H1 (cell line): ENCODE measurements around the gene TUT1. TPM values are rescaled to one million over a fixed set of nuclear protein-coding genes. Genes with fewer than 3 reads are reported as not detected.

ENCODE experiments used
- BACH1 ChIP-seq: IDR thresholded peaks from 2 replicates; pipeline ENCODE4 v1.6.1; 2012; ENCODE audit warnings: low read length, improper control_type of control experiment
- NRF1 ChIP-seq: IDR thresholded peaks from 2 replicates; pipeline ENCODE4 v1.6.1; 2011; ENCODE audit warnings: mild to moderate bottlenecking, low read depth, low read length, improper control_type of control experiment
- POU5F1 ChIP-seq: IDR thresholded peaks from 2 replicates; pipeline ENCODE4 v1.6.1; 2011; ENCODE audit warnings: low read depth, mild to moderate bottlenecking, low read length, moderate library complexity
- RAD21 ChIP-seq, 2 experiments: IDR thresholded peaks in 1 of 2; conservative IDR thresholded peaks in 1 of 2; 2 replicates each; pipeline ENCODE4 v1.6.1; 2011; ENCODE audit warnings: low read depth in 2 of 2, low read length in 2 of 2, improper control_type of control experiment in 1 of 2, inconsistent platforms in 1 of 2, mild to moderate bottlenecking in 1 of 2, moderate library complexity in 1 of 2
- RXRA ChIP-seq: IDR thresholded peaks from 2 replicates; pipeline ENCODE4 v1.6.1; 2011; ENCODE audit warnings: low read depth, mild to moderate bottlenecking, low read length, moderate library complexity; ENCODE audit not compliant: insufficient read depth
- SIRT6 ChIP-seq: IDR thresholded peaks from one replicate; pipeline ENCODE4 v1.7.1; 2012; ENCODE audit warnings: low read length, inconsistent platforms
- TAF7 ChIP-seq: optimal IDR thresholded peaks from 2 replicates; pipeline ENCODE3; 2011; ENCODE audit warnings: low read depth, mild to moderate bottlenecking, inconsistent platforms, low read length, moderate library complexity, borderline replicate concordance
- TCF12 ChIP-seq: IDR thresholded peaks from 2 replicates; pipeline ENCODE4 v1.6.1; 2011; ENCODE audit warnings: low read depth, mild to moderate bottlenecking, low read length
- polyA plus RNA-seq, 7 experiments: library from polyadenylated mRNA; depleted of rRNA in 3 of 7; stranded (reverse) in 5 of 7; unstranded in 2 of 7; fragments of >200 nt in 5 of 7; fragments of 200-250 nt in 2 of 7; gene quantifications; 1 replicate in 5 of 7; 2 replicates in 1 of 7; 4 replicates in 1 of 7; pipeline versions ENCODE4 v1.2.1 to v1.2.3, GENCODE V29; 2011 to 2013; ENCODE audit warnings: missing spikeins in 2 of 7, mixed read lengths in 2 of 7
- total RNA-seq: library from RNA; stranded (reverse); fragmentation: NEBNext Ultra II Directional; extraction: Animal tissue kit (Norgen Biotek cat#: 25700); gene quantifications from 2 replicates; pipeline ENCODE4 v1.2.1, GENCODE V29; 2021
- TF ChIP-seq, protein P1 (sequence below), 3 experiments: IDR thresholded peaks; 1 replicate in 2 of 3; 2 replicates in 1 of 3; pipeline versions ENCODE4 v1.5.1 to v1.6.1; 2011; ENCODE audit warnings: low read length in 3 of 3, mild to moderate bottlenecking in 3 of 3, inconsistent platforms in 2 of 3, low read depth in 1 of 3, moderate library complexity in 1 of 3; ENCODE audit not compliant: insufficient read depth in 1 of 3; ENCODE audit errors: control extremely low read depth in 1 of 3
- TF ChIP-seq, protein P2 (sequence below): IDR thresholded peaks from 2 replicates; pipeline ENCODE4 v1.6.1; 2011; ENCODE audit warnings: low read depth, mild to moderate bottlenecking, low read length; ENCODE audit not compliant: insufficient read depth

The TUT1 gene
- total and polyA plus RNA-seq, 2 of the 8 experiments (the other 6 are each of a cell fraction or from before 2014, with no cell fraction given), result 17.8 to 24.6 TPM

DNA sequence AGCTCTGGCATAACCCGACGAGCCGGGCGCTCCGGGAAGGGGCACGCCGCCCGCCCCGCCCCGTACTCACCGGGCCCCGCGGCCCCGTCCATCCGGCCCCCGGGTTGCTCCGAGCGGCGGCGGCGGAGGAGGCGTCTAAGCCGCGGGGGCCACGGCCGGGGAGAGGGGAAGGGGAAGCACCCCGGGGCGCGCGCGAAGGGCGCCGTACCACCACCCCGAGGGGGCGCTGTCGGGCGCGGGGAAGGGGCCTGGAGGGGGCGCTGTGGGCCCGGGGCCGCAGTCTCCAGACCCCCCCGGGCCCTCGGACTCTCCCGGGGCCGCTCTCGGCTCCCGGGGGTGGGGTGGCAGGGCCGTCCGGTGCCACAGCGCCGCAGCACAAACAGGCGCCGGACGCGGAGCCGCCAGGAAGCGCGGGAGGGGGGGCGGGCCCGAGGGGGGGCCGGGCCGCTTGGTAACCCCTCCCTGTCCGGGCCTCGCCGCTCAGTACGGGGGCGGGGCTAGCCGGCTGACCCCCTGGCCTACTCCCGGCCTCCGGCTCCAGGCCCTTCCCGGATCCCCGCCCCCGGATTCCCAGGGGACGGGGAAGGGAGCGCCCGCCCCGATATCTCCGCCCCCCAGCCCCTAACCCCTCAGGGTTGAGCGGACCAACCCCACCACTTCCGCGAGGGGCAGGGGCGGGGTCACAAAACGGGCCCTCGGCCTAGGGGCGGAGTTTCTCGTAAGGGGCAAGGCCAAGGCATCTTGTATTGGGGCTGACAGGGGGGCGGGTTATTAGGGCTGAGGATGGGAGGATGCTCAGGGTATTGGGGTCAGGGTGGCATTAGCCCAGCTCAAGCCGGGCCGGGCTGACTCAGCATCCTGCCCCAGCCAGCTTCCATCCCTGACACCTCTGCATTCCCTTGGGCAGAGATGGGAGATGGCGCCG lies 21.3 kb upstream of the TUT1 start, which contains the start of the genes EML3 and ROM1 (continued):
- TF ChIP-seq RAD21 (IDR thresholded peaks at IDR 0.05 in 1 of 2, conservative IDR thresholded peaks at IDR 0.05 in 1 of 2; ENCODE audit: low read depth in 2 of 2, low read length in 2 of 2) (peak; percentile 23 to 47; a peak in 3 of 4 replicates), TAF7 (peak; percentile 35), NRF1 (no peak), SIRT6 (no peak), RXRA (0 out of 2 replicates have a peak, but pooled peaks have one; percentile 40), BACH1 (peak; percentile 38; the same call in 1 of the 2 replicates), POU5F1 (no peak), TCF12 (no peak)
- TF ChIP-seq, protein P1, sequence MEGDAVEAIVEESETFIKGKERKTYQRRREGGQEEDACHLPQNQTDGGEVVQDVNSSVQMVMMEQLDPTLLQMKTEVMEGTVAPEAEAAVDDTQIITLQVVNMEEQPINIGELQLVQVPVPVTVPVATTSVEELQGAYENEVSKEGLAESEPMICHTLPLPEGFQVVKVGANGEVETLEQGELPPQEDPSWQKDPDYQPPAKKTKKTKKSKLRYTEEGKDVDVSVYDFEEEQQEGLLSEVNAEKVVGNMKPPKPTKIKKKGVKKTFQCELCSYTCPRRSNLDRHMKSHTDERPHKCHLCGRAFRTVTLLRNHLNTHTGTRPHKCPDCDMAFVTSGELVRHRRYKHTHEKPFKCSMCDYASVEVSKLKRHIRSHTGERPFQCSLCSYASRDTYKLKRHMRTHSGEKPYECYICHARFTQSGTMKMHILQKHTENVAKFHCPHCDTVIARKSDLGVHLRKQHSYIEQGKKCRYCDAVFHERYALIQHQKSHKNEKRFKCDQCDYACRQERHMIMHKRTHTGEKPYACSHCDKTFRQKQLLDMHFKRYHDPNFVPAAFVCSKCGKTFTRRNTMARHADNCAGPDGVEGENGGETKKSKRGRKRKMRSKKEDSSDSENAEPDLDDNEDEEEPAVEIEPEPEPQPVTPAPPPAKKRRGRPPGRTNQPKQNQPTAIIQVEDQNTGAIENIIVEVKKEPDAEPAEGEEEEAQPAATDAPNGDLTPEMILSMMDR (IDR thresholded peaks at IDR 0.05; ENCODE audit: control extremely low read depth in 1 of 3, insufficient read depth in 1 of 3, low read depth in 1 of 3, low read length in 3 of 3), result peak; percentile 65 to 100 (median 87)
- TF ChIP-seq, protein P2, sequence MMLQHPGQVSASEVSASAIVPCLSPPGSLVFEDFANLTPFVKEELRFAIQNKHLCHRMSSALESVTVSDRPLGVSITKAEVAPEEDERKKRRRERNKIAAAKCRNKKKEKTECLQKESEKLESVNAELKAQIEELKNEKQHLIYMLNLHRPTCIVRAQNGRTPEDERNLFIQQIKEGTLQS, result peak; percentile 65
